Mesenchymal stem cell (in vitro differentiated cells and primary cell): ENCODE results near the gene SERTAD2.

ENCODE experiments used
- DNase-seq: peaks from one replicate; pipeline ENCODE4 v3.0.0-alpha.2; 2013
- H2AFZ ChIP-seq: one replicate; pipeline ENCODE4 v1.6.1; 2013; ENCODE audit warnings: low read depth, mild to moderate bottlenecking, control low read depth, inconsistent platforms, low read length, moderate library complexity
- H2AK5ac ChIP-seq: 2 replicates; pipeline ENCODE4 v1.6.1; 2013; ENCODE audit warnings: low read length, moderate library complexity, mild to moderate bottlenecking, inconsistent platforms; ENCODE audit not compliant: severe bottlenecking
- H2BK120ac ChIP-seq: one replicate; pipeline ENCODE4 v1.6.1; 2013; ENCODE audit warnings: low read depth, mild to moderate bottlenecking, inconsistent platforms, low read length, moderate library complexity
- H2BK12ac ChIP-seq, 2 experiments: one replicate each; pipeline ENCODE4 v1.6.1; 2013; ENCODE audit warnings: inconsistent platforms in 2 of 2, low read length in 2 of 2, mild to moderate bottlenecking in 2 of 2, moderate library complexity in 2 of 2, control low read depth in 1 of 2
- H2BK15ac ChIP-seq: one replicate; pipeline ENCODE4 v1.6.1; 2013; ENCODE audit warnings: mild to moderate bottlenecking, low read depth, inconsistent platforms; ENCODE audit not compliant: poor library complexity, severe bottlenecking
- H2BK5ac ChIP-seq: 2 replicates; pipeline ENCODE4 v1.6.1; 2013; ENCODE audit warnings: low read depth, mild to moderate bottlenecking, low read length, control low read depth, inconsistent platforms; ENCODE audit not compliant: poor library complexity, severe bottlenecking
- H3K14ac ChIP-seq, 2 experiments: one replicate each; pipeline ENCODE4 v1.6.1; 2013; ENCODE audit warnings: inconsistent platforms in 2 of 2, low read length in 2 of 2, control low read depth in 1 of 2, mild to moderate bottlenecking in 1 of 2, moderate library complexity in 1 of 2
- H3K18ac ChIP-seq, 2 experiments: one replicate each; pipeline ENCODE4 v1.6.1; 2013; ENCODE audit warnings: inconsistent platforms in 2 of 2, low read length in 2 of 2, control low read depth in 1 of 2, low read depth in 1 of 2, mild to moderate bottlenecking in 1 of 2
- H3K23ac ChIP-seq, 2 experiments: one replicate each; pipeline ENCODE4 v1.6.1; 2013; ENCODE audit warnings: inconsistent platforms in 2 of 2, low read length in 2 of 2, mild to moderate bottlenecking in 2 of 2, moderate library complexity in 2 of 2, control low read depth in 1 of 2
- H3K27ac ChIP-seq: 2 replicates; pipeline ENCODE4 v1.5.1; 2013; ENCODE audit warnings: mild to moderate bottlenecking, moderate library complexity, low read length, control low read depth, inconsistent platforms; ENCODE audit not compliant: poor library complexity, severe bottlenecking
- H3K27me3 ChIP-seq, 2 experiments: 2 replicates each; pipeline versions ENCODE4 v1.6.1 to v1.7.0; 2013; ENCODE audit warnings: low read length in 2 of 2, mild to moderate bottlenecking in 2 of 2, moderate library complexity in 2 of 2, control low read depth in 1 of 2, inconsistent platforms in 1 of 2; ENCODE audit not compliant: control insufficient read depth in 1 of 2, insufficient read depth in 1 of 2
- H3K36me3 ChIP-seq, 2 experiments: 2 replicates each; pipeline versions ENCODE4 v1.6.1 to v1.7.0; 2013; ENCODE audit warnings: low read length in 2 of 2, control low read depth in 1 of 2, inconsistent platforms in 1 of 2, low read depth in 1 of 2, mild to moderate bottlenecking in 1 of 2; ENCODE audit not compliant: insufficient read depth in 2 of 2, control insufficient read depth in 1 of 2
- H3K4ac ChIP-seq, 2 experiments: one replicate each; pipeline ENCODE4 v1.6.1; 2013; ENCODE audit warnings: inconsistent platforms in 2 of 2, low read length in 2 of 2, mild to moderate bottlenecking in 2 of 2, moderate library complexity in 2 of 2, control low read depth in 1 of 2, low read depth in 1 of 2
- H3K4me1 ChIP-seq: 2 replicates; pipeline ENCODE4 v1.6.1; 2013; ENCODE audit warnings: low read depth, low read length, control low read depth; ENCODE audit not compliant: control insufficient read depth, insufficient read depth
- H3K4me2 ChIP-seq: 2 replicates; pipeline ENCODE4 v1.6.1; 2013; ENCODE audit warnings: low read length, mild to moderate bottlenecking, inconsistent platforms; ENCODE audit not compliant: poor library complexity, severe bottlenecking
- H3K4me3 ChIP-seq, 2 experiments: 2 replicates each; pipeline versions ENCODE4 v1.5.1 to v1.7.0; 2013; ENCODE audit warnings: low read length in 2 of 2, mild to moderate bottlenecking in 2 of 2, control low read depth in 1 of 2, low read depth in 1 of 2; ENCODE audit not compliant: insufficient read depth in 1 of 2
- H3K79me1 ChIP-seq: replicated peaks from 2 replicates; pipeline ENCODE4 v1.6.1; 2013; ENCODE audit warnings: mild to moderate bottlenecking, control low read depth, low read length, inconsistent platforms; ENCODE audit not compliant: poor library complexity, severe bottlenecking
- H3K9ac ChIP-seq: 2 replicates; pipeline ENCODE4 v1.7.0; 2013; ENCODE audit warnings: mild to moderate bottlenecking, low read length, moderate library complexity
- H3K9me3 ChIP-seq: 2 replicates; pipeline ENCODE4 v1.7.0; 2013; ENCODE audit warnings: mild to moderate bottlenecking, low read length; ENCODE audit not compliant: control insufficient read depth
- H4K8ac ChIP-seq: one replicate; pipeline ENCODE4 v1.6.1; 2013; ENCODE audit warnings: inconsistent platforms, mild to moderate bottlenecking, low read length, moderate library complexity
- H4K91ac ChIP-seq: one replicate; pipeline ENCODE4 v1.6.1; 2013; ENCODE audit warnings: mild to moderate bottlenecking, low read length, inconsistent platforms
- WGBS: methylation state at CpG from one replicate; pipeline ENCODE4 v1.1.7; 2013; ENCODE audit warnings: mixed read lengths; 5-methylcytosine and 5-hydroxymethylcytosine counted together

The SERTAD2 gene

GRCh38 chr2:64601034-64601754 is 52.5 kb downstream of the SERTAD2 start:
- no peak overlapping the region for H2BK15ac ChIP-seq
- H3K4me1 ChIP-seq = no peaks in the 10 kb centered on the region
- no peak overlapping the region for H3K9ac ChIP-seq
- DNase-seq = no peak
- H3K4me3 ChIP-seq = no peak overlapping the region
- whole genome bisulfite sequencing = 84% methylated on average over 7 of the region's 8 CpGs
- no peaks in the 10 kb centered on the region for H3K79me1 ChIP-seq
- no peak overlapping the region for H4K91ac ChIP-seq
- no peak overlapping the region for H3K4me2 ChIP-seq
- no peak overlapping the region for H3K27ac ChIP-seq
- no peak overlapping the region for H4K8ac ChIP-seq
- no peak overlapping the region for H2AK5ac ChIP-seq
- H2AFZ ChIP-seq = no peak overlapping the region
- no peak overlapping the region for H2BK5ac ChIP-seq
- H2BK120ac ChIP-seq = no peak overlapping the region
- peaks cover 5% of the 10 kb centered on the region for H3K9me3 ChIP-seq
- H3K14ac ChIP-seq = no peak overlapping the region
- no peaks in the 10 kb centered on the region for H3K36me3 ChIP-seq
- no peak overlapping the region for H3K4ac ChIP-seq
- H3K18ac ChIP-seq = no peak overlapping the region
- no peak overlapping the region for H2BK12ac ChIP-seq
- H3K27me3 ChIP-seq = no peaks in the 10 kb centered on the region
- H3K23ac ChIP-seq = no peak overlapping the region

GRCh38 chr2:64599469-64599868 is 54.2 kb downstream of the SERTAD2 start:
- Histone ChIP-seq H3K14ac (no peak overlapping the region), H2BK120ac (no peak overlapping the region), H2BK5ac (no peak overlapping the region), H3K9me3 (peaks cover 5% of the 10 kb centered on the region), H3K4me3 (no peak overlapping the region), H3K4me1 (no peaks in the 10 kb centered on the region), H2BK15ac (no peak overlapping the region), H3K36me3 (no peaks in the 10 kb centered on the region), H3K9ac (no peak overlapping the region), H3K4ac (no peak overlapping the region), H3K23ac (no peak overlapping the region), H4K8ac (no peak overlapping the region), H3K4me2 (no peak overlapping the region), H3K27me3 (no peaks in the 10 kb centered on the region), H2AK5ac (no peak overlapping the region), H3K18ac (peak overlapping the region in 1 of 2 experiments; percentile 6), H4K91ac (no peak overlapping the region), H3K79me1 (no peaks in the 10 kb centered on the region), H3K27ac (no peak overlapping the region), H2AFZ (no peak overlapping the region), H2BK12ac (no peak overlapping the region)
- DNase-seq = no peak
- WGBS = 58% methylated on average over 3 of the region's 3 CpGs

GRCh38 chr2:64598226-64598625 is 55.5 kb downstream of the SERTAD2 start:
- Histone ChIP-seq H3K79me1 (no peaks in the 10 kb centered on the region), H2BK5ac (no peak overlapping the region), H3K18ac (no peak overlapping the region), H3K4me2 (no peak overlapping the region), H2BK12ac (no peak overlapping the region), H3K9ac (no peak overlapping the region), H4K8ac (no peak overlapping the region), H3K4ac (no peak overlapping the region), H2BK120ac (no peak overlapping the region), H2AK5ac (no peak overlapping the region), H2AFZ (no peak overlapping the region), H3K23ac (no peak overlapping the region), H3K27ac (no peak overlapping the region), H3K27me3 (no peaks in the 10 kb centered on the region), H3K4me3 (no peak overlapping the region), H3K9me3 (no peaks in the 10 kb centered on the region), H3K36me3 (peaks cover 0 to 2% of the 10 kb centered on the region in 2 experiments), H2BK15ac (no peak overlapping the region), H4K91ac (no peak overlapping the region), H3K4me1 (peaks cover 5% of the 10 kb centered on the region), H3K14ac (no peak overlapping the region)
- 99% methylated on average over 4 of the region's 6 CpGs for WGBS
- DNase-seq = no peak

- Histone ChIP-seq H2BK15ac (no peak overlapping the region), H3K23ac (no peak overlapping the region), H3K27ac (no peak overlapping the region), H2AK5ac (no peak overlapping the region), H3K4me3 (no peak overlapping the region), H2BK120ac (no peak overlapping the region), H3K27me3 (no peaks in the 10 kb centered on the region), H2BK12ac (no peak overlapping the region), H4K91ac (no peak overlapping the region), H3K4me2 (no peak overlapping the region), H3K9ac (no peak overlapping the region), H3K9me3 (no peaks in the 10 kb centered on the region), H3K4ac (no peak overlapping the region), H2BK5ac (no peak overlapping the region), H4K8ac (no peak overlapping the region), H3K18ac (no peak overlapping the region), H2AFZ (no peak overlapping the region), H3K4me1 (peaks cover 5% of the 10 kb centered on the region), H3K79me1 (peaks cover 3% of the 10 kb centered on the region), H3K14ac (no peak overlapping the region), H3K36me3 (peaks cover 8 to 20% of the 10 kb centered on the region in 2 experiments)
- WGBS = 78% methylated on average over 3 of the region's 4 CpGs
- peak; percentile 42 for DNase-seq
Measured at GRCh38 chr2:64595397-64596176, 58.1 kb downstream of the SERTAD2 start.
